Subcutaneous adipose tissue (tissue), 4 donors: ENCODE results near the gene GGT6. TPM values are rescaled to one million over a fixed set of nuclear protein-coding genes. Genes with fewer than 3 reads are reported as not detected.

Experiments
- total RNA-seq, 4 donors: library from RNA; depleted of rRNA; stranded (reverse); fragments of >200 nt; gene quantifications; one replicate each; pipeline ENCODE4 v1.1.0, GENCODE V29; 2016
- TF ChIP-seq, protein P1 (sequence below): fragments of 450-650 bp; IDR thresholded peaks from one replicate; pipeline ENCODE4 v1.5.1; 2016; ENCODE audit warnings: low read depth, mild to moderate bottlenecking, control low read depth, antibody characterized with exemption, moderate library complexity

Gene GGT6
- total RNA-seq, 4 donors from 2014 or later = not detected

DNA sequence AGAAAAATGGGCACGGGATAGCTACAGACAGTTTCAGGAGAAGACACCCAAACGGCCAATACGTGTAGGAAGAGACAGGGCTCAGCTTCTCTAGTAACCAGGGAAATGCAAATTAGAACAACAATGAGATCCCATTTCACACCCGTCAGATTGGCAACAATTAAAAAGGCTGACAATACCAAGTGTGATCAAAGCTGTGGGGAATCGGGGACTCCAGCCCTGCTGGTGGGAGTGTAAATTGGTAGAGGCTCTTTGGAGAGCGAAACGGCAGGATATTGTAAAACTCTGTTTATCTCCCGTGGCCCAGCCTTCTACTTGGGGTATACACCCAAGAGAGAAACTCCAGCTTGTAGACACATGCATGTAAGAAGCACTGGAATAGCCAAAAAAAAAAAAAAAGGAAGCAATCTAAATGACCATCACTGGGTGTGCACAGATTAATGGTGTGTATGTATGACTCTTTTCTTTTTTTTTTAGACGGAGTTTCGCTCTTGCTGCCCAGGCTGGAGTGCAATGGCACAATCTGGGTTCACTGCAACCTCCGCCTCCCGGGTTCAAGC, 32.7 kb downstream of the GGT6 start:
- TF ChIP-seq, protein P1, sequence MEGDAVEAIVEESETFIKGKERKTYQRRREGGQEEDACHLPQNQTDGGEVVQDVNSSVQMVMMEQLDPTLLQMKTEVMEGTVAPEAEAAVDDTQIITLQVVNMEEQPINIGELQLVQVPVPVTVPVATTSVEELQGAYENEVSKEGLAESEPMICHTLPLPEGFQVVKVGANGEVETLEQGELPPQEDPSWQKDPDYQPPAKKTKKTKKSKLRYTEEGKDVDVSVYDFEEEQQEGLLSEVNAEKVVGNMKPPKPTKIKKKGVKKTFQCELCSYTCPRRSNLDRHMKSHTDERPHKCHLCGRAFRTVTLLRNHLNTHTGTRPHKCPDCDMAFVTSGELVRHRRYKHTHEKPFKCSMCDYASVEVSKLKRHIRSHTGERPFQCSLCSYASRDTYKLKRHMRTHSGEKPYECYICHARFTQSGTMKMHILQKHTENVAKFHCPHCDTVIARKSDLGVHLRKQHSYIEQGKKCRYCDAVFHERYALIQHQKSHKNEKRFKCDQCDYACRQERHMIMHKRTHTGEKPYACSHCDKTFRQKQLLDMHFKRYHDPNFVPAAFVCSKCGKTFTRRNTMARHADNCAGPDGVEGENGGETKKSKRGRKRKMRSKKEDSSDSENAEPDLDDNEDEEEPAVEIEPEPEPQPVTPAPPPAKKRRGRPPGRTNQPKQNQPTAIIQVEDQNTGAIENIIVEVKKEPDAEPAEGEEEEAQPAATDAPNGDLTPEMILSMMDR = no peak

DNA sequence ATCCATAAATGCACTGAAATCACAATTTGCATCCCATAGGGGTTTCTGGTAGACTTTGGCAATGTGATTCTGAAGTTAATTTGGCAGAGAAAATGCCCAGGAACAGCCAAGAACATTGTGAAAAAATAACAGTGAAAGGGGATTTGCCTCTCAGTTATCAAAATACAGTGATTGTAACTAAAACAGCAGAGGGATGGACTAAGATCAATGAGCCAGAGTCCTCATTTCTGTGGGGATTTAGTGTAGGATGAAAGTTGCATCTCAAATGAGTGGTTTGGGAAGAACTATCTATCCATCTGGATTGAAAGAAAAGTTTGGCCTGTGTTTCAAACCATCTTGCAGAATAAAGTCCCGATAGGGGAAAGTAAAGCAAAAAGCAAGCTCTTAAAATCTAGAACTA, 33.2 kb downstream of the GGT6 start:
- TF ChIP-seq, protein P1 = no peak

DNA sequence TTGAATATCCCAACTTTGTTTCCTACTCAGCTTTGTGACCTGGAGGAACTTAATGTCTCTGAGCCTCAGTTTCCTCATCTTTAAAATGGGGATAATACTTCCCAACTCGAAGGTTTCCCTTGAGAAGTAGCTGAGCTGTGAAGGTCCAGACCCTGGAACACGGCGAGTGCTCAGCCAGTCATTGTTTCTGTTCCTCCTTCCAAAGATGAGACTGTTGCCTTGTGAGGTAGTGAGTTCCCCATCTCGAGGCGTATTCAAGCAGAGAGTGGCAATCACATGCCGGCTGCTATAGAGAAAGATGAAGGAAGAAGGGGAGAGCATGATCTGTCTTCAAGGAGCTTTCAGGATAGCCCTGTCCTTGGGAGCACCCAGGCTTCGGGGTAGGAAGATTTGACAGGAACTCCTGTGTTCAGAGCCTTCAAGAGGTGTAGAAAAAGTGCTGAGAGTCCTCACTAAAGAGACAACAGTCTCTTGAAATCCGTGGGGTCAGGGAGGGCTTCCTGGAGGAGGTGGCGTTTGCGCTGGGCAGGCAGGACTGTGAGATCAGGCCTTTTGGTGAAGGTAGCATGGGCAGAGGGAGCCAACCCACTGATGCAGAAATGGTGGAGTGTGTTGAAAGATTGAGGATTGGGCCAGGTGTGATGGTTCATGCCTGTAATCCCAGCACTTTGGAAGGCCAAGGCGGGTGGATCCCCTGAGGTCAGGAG, 34.5 kb downstream of the GGT6 start:
- TF ChIP-seq, protein P1 = no peak

DNA sequence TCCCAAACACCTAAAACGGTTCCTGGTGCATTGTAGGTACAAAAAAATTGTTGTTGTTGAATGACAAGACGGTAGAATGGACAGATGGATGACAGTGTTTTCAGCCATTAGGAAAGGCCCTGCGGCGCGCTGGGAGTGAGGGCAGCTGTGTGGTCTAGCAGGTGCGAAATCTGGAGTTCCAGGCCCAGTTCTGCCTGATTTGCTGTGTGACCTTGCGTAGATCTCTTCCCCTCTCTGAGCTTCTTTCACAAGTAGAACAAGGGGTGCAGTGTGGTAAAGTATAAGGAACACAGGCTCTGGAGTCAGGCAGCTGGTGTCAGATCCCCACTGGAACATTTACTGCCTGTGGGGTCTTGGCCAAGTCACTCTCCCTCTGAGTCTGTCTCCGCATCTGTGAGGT, 36.4 kb downstream of the GGT6 start:
- TF ChIP-seq, protein P1 = no peak

DNA sequence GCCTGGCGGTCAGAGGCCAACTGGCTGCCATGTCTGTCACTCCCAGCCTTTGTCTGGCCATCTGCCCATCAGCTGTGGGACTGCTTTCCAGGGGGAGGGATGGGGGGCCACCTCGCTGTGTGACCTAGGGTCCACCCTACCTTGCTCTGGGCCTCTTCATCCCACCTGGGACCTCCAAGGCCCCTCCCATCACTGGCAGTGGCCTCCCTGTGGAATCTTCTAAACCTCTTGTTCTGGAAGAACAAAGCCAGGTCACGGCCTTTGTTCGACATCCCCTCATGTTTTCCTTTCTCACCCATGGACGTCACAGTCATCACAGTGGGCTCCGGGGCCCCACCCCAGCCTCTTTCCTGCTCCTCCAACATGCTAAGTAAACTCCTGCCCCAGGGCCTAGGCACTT, 37.7 kb downstream of the GGT6 start:
- TF ChIP-seq, protein P1 = no peak

DNA sequence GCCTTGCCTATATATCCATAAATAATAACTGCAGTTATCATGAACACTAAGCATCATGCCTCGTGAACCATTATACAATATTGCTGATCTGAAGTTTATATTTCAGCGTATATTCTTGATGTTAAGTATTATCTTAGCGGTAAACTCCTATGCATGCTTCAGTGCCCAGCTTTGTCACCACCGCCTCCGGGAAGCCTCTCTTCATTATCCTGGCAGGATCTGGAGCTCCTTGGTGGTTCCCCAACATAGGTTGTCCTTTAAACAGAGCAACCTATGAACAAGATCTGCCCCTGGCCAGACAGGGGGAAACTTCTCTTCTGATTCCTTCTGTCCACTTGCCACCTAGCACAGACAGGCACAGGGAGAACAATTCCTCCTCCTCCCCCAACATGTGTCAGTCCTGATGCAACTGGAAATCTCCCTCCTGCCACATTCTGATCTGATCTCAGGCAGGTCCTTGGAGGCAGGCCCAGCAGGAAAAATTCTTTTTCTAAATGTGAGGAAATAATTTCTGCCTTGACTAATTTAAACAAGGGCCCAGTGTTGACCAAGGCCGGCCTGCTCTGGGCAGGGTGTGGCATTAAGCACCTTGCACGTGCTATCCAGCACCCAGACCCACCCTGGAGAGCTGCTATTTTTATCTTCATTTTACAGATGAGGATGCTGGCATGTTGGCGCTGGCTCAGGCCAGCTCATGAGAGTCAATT, 39.3 kb downstream of the GGT6 start:
- TF ChIP-seq, protein P1 = no peak
